NCI-H345 treated with DMSO at 0.1 percent for 48 hours (cell line): ENCODE measurements around the gene PIEZO2.
"Not testable (repeated sequence)": the region's sequence is repeated elsewhere in the genome, so short reads cannot be mapped to it uniquely, and the experiment has no call there.

Experiments
- DNase-seq: peaks from one replicate; lab custom pipeline; 2025; ENCODE audit not compliant: unreplicated experiment; lab: John Stamatoyannopoulos, UW

Gene PIEZO2

GRCh38 chr18:11150271-11150615 lies 874 bp upstream of the PIEZO2 start:
- no peak for DNase-seq

- no peak for DNase-seq
Observed at GRCh38 chr18:11148680-11149440, 509 bp downstream of the PIEZO2 start.

- no peak for DNase-seq
Observed at GRCh38 chr18:11147962-11148679, 1.2 kb downstream of the PIEZO2 start.

- DNase-seq = no peak
Observed at GRCh38 chr18:11147371-11147951, 1.9 kb downstream of the PIEZO2 start.

- DNase-seq = no peak
Observed at GRCh38 chr18:11146947-11147345, 2.4 kb downstream of the PIEZO2 start.

GRCh38 chr18:11146238-11146946 lies 3.0 kb downstream of the PIEZO2 start:
- DNase-seq = no peak

GRCh38 chr18:11145413-11146191 lies 3.8 kb downstream of the PIEZO2 start:
- no peak for DNase-seq

- no peak for DNase-seq
Observed at GRCh38 chr18:11137400-11137799, 12.0 kb downstream of the PIEZO2 start.

- DNase-seq = no peak
Observed at GRCh38 chr18:11136241-11136640, 13.1 kb downstream of the PIEZO2 start.

- no peak for DNase-seq
Observed at GRCh38 chr18:11134940-11135339, 14.4 kb downstream of the PIEZO2 start.

- DNase-seq = not testable (repeated sequence)
Observed at GRCh38 chr18:11129059-11129458, 20.3 kb downstream of the PIEZO2 start.

- no peak for DNase-seq
Observed at GRCh38 chr18:11125492-11126315, 23.7 kb downstream of the PIEZO2 start.

- DNase-seq = no peak
Observed at GRCh38 chr18:11124054-11124453, 25.3 kb downstream of the PIEZO2 start.

GRCh38 chr18:11121443-11121849 lies 27.9 kb downstream of the PIEZO2 start:
- no peak for DNase-seq

- DNase-seq = no peak
Observed at GRCh38 chr18:11119959-11120587, 29.3 kb downstream of the PIEZO2 start.

- DNase-seq = no peak
Observed at GRCh38 chr18:11119550-11119949, 29.8 kb downstream of the PIEZO2 start.

- no peak for DNase-seq
Observed at GRCh38 chr18:11118051-11118766, 31.2 kb downstream of the PIEZO2 start.

- DNase-seq = no peak
Observed at GRCh38 chr18:11115276-11115675, 34.1 kb downstream of the PIEZO2 start.

- no peak for DNase-seq
Observed at GRCh38 chr18:11114653-11115052, 34.7 kb downstream of the PIEZO2 start.
